GM12873 (cell line): Measurements from ENCODE around the gene NDST1.

Source experiments
- CTCF ChIP-seq: IDR thresholded peaks from 2 replicates; pipeline ENCODE4 v1.5.1; 2012; ENCODE audit warnings: low read depth, mild to moderate bottlenecking, moderate library complexity, low read length, control low read depth; ENCODE audit not compliant: insufficient read depth; ENCODE audit errors: missing control alignments

NDST1 gene

GRCh38 chr5:150607105-150607504, 99.2 kb downstream of the NDST1 start:
- TF ChIP-seq CTCF: no peak
